HL-60 (cell line): Measurements from ENCODE around the gene MUC5AC.
"Not testable (repeated sequence)": the region's sequence is repeated elsewhere in the genome, so short reads cannot be mapped to it uniquely, and the experiment has no call there.

ENCODE experiments used
- GABPA ChIP-seq: IDR thresholded peaks from 2 replicates; pipeline ENCODE4 v1.6.1; 2012; ENCODE audit warnings: low read depth
- POLR2AphosphoS5 ChIP-seq: IDR thresholded peaks from 2 replicates; pipeline ENCODE4 v1.6.1; 2012; ENCODE audit warnings: low read depth
- TF ChIP-seq, protein P1 (sequence below): IDR thresholded peaks from one replicate; pipeline ENCODE4 v1.5.1; 2011; ENCODE audit warnings: low read length, control low read depth, inconsistent platforms; ENCODE audit not compliant: insufficient read depth
- TF ChIP-seq, protein P2 (sequence below): IDR thresholded peaks from 2 replicates; pipeline ENCODE4 v1.6.1; 2012; ENCODE audit warnings: low read depth; ENCODE audit not compliant: insufficient replicate concordance

DNA sequence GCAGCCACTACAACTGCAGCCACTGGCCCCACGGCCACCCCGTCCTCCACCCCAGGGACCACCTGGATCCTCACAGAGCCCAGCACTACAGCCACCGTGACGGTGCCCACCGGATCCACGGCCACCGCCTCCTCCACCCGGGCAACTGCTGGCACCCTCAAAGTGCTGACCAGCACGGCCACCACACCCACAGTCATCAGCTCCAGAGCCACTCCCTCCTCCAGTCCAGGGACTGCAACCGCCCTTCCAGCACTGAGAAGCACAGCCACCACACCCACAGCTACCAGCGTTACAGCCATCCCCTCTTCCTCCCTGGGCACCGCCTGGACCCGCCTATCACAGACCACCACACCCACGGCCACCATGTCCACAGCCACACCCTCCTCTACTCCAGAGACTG, 88.5 kb downstream of the MUC5AC start:
- TF ChIP-seq POLR2AphosphoS5, GABPA: not testable (repeated sequence)
- TF ChIP-seq, protein P1, sequence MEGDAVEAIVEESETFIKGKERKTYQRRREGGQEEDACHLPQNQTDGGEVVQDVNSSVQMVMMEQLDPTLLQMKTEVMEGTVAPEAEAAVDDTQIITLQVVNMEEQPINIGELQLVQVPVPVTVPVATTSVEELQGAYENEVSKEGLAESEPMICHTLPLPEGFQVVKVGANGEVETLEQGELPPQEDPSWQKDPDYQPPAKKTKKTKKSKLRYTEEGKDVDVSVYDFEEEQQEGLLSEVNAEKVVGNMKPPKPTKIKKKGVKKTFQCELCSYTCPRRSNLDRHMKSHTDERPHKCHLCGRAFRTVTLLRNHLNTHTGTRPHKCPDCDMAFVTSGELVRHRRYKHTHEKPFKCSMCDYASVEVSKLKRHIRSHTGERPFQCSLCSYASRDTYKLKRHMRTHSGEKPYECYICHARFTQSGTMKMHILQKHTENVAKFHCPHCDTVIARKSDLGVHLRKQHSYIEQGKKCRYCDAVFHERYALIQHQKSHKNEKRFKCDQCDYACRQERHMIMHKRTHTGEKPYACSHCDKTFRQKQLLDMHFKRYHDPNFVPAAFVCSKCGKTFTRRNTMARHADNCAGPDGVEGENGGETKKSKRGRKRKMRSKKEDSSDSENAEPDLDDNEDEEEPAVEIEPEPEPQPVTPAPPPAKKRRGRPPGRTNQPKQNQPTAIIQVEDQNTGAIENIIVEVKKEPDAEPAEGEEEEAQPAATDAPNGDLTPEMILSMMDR, result not testable (repeated sequence)
- TF ChIP-seq, protein P2, sequence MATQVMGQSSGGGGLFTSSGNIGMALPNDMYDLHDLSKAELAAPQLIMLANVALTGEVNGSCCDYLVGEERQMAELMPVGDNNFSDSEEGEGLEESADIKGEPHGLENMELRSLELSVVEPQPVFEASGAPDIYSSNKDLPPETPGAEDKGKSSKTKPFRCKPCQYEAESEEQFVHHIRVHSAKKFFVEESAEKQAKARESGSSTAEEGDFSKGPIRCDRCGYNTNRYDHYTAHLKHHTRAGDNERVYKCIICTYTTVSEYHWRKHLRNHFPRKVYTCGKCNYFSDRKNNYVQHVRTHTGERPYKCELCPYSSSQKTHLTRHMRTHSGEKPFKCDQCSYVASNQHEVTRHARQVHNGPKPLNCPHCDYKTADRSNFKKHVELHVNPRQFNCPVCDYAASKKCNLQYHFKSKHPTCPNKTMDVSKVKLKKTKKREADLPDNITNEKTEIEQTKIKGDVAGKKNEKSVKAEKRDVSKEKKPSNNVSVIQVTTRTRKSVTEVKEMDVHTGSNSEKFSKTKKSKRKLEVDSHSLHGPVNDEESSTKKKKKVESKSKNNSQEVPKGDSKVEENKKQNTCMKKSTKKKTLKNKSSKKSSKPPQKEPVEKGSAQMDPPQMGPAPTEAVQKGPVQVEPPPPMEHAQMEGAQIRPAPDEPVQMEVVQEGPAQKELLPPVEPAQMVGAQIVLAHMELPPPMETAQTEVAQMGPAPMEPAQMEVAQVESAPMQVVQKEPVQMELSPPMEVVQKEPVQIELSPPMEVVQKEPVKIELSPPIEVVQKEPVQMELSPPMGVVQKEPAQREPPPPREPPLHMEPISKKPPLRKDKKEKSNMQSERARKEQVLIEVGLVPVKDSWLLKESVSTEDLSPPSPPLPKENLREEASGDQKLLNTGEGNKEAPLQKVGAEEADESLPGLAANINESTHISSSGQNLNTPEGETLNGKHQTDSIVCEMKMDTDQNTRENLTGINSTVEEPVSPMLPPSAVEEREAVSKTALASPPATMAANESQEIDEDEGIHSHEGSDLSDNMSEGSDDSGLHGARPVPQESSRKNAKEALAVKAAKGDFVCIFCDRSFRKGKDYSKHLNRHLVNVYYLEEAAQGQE, result not testable (repeated sequence)
